NCI-H748 treated with DMSO at 0.1 percent for 48 hours (cell line): ENCODE measurements around the gene PTPN3.
A peak's percentile ranks its signal among the peaks of the same experiment; 100 is the strongest.

Source experiments
- DNase-seq: peaks from one replicate; lab custom pipeline; 2025; lab: John Stamatoyannopoulos, UW

The PTPN3 gene

DNA sequence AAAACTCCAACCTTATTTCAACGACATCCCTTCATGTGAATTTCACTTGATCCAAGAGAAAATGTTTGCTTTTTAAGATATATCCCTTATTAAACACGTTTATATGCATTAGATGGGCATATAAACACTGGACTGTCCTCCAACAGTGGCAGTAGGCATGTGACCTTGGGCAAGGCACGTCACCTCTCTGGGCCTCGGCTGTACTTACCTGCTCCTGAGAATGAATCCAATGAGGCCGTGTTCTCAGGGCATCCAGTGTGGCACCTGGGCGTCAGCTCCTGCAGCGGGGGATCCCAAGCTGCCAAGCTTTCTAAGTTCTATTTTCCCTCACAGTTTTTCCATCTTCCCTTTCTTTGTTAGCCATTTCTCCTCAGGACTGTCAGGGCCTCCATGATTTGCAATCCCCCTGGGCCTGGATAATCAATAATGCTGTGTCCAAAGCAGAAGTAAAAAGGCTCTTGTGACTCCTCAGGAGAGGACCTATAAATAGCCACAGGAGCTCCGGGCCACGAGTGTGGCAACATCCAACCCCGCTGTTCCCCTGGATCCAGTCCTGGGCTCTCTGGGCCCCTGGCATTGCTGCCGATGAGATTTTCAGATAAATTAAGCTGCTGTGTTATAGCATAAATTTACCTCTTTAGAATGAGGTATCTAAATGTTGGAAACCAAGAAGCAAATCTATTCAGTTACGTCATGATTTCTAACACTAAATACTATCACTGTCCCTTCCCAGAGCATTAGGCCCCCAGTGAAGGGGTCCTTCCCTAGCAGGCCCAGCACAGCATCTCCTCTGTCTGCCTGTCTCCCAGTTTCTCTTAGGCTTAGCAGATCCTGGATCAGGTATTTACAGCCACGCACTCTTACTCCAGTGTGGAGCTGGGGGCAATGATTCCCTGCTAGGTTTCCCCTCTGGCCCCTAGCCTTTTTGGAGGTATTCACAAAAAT, 76.8 kb downstream of the PTPN3 start:
- DNase-seq = no peak

DNA sequence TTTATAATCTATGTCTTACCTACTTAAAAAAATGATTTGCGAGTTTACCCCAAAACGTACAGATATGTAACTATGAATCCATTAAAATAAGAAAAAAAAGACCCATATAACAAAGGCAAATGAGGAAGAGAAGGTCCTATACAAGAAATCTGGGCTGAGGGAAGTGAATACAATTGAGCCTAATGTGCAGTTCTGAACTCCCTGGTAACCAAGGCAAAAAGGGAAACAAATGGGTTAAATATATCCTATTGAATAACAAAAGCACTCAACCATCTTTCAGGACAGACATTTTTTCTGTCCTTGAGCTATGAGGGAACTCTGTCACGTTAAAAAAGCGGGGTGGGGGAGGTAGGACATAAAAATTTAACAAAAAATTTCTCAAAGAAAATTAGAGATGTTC, 78.6 kb downstream of the PTPN3 start:
- no peak for DNase-seq

DNA sequence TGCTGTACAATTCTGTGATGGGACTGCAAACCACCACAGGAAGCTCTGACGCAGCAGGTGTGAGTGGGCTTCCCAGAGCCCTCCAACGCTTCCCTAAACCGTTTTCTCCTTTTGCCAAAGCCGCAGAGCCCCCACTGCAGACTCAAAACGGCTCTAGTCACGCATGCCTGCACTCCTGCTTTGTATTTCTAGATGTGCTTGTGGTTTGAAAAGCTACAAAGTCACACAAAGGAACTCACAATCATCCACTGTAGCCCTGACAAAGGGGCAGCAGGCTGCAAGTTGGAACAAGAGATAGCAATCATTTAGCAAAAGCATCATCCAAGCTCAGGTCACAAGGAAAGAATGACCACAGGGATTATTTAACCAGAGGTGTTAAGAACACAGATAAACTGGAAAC, 79.3 kb downstream of the PTPN3 start:
- no peak for DNase-seq

DNA sequence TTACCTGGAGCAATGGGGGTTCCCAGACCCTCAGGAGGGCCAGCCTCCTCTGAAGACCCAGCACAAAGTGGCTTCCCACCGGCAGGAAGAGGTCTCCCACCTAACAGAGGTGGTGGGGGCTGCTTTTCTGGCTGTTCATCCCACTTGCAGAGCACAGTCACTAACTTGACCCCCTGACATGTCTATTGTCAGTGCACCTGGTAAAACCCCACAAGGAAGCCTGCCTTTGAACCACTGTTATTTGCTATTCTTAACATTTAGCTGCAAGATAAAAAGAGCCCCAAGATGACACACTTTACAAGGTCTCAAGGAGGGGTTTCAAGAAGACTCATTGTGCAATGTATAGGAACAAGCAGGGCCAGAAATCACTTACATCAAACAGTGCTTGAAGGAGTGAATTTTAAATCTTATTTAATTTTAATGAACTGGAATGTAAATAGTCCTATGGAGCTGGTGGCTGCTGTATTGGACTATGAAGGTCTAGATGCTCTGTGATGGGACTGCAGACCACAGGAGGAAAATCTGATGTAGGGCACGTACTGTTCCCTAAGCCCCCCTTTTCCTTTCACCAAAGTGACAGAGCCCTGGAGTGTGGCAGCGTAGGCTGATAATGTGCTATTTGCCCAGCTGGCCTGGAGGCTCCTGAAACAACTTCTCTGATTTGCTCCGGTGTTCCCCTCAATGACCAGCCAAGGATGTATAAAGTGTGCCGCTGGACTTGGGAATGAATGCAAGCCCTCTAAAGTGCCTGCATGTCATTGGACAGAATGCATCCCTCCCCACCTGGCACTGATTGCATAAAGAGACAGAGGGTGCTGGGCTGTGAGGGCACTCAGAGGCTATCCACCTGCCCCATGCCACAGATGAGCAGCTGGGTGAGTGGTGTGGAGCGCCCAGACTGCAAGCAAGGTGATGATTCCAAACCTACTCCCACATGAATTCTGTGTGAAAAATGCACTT, 80.2 kb downstream of the PTPN3 start:
- no peak for DNase-seq

DNA sequence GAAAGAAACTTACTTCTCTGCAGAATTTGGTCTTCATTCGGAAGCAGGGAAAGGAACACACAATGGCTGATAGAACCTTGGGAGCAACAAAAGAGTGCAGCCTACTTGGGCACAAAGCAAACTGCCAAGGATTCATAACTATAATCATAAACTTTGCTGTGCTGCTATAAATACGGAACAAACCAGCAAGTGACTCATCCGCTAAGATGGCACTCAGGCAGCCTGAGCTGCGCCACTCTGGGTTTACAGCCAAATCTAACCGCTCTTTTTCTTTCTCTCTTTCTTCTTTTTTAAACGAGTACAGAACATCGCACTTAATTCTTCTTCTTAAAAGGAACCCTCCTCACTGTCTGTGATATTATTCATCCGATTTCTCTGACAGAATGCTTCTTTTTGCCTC, 81.1 kb downstream of the PTPN3 start:
- no peak for DNase-seq

DNA sequence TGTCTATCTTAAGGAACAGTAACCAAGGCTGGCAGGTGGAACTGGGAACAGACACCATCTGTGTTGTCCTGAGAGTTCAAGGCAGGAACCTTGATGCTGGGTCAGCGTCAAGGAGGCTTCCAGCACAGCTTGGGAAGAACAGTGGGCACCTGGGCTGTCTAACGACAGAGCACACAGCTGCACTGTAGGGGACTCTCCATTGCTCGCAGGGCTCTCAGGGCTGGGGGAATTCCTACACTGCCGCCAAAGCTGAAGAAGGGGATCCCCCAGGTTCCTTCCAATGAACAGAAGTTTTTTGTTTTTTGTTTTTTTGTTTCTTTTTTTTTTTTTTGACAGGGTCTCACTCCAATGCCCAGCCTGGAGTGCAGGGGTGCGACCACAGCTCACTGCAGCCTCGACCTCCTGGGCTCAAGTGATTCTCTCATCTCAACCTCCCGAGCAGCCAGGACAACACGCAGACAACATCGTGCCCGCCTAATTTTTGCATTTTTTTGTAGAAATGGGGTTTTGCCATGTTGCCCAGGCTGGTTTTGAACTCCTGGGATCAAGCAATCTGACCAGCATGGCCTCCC, 81.9 kb downstream of the PTPN3 start:
- no peak for DNase-seq

DNA sequence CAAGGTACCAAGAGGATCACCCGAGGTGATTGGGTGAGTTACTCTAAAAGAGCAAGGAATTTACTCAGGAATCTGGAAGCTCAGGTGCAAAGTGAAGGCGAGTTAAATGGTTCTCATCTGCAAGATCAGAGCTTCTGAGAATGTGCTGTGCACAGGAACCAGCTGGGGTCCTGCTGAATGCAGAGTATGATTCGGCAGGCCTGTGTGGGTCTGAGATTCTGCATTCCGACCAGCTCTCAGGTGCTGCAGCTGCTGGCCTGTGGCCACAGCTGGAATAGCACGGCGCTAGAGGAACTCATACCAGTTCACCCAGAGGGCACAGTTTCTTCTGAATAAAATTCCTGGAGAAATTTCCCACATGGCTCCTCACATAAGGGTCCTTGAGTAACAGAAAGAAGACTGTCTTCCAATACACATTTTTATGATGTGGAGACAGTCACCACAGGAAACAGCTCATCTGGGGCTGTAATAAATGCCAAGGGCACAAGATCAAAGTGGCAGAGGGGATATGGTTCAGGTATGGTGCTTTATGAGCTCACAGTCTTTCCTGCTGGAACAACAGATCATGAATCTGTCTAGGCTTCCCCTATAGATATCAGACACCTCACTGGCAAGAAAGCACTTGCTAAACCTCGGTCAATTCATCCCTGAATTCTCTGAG, 83.9 kb downstream of the PTPN3 start:
- no peak for DNase-seq

DNA sequence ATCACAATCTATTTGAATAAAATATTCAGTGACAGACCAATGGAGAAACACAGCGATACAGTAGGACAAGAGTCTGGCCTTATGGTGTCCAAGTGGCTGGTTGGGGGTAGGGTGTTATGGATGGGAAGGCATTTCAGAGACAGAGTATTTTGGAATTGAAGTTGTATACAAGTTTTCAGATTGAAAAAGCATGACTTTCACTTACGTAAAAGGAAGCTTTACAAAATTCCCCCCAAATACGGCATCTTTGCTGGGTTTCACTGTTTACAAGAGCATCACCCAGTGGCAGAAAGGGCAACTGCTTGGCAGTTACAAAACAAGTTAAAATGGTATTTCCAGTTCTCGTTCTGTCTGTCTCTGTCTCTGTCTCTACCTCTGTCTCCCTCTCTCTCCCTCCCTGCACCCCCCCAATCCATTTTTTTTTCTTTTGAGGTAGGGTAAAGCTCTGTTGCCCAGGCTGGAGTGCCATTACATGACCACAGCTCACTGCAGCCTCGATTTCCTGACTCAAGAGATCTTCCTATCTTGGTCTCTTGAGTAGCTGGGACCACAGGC, 86.2 kb downstream of the PTPN3 start:
- DNase-seq = no peak

DNA sequence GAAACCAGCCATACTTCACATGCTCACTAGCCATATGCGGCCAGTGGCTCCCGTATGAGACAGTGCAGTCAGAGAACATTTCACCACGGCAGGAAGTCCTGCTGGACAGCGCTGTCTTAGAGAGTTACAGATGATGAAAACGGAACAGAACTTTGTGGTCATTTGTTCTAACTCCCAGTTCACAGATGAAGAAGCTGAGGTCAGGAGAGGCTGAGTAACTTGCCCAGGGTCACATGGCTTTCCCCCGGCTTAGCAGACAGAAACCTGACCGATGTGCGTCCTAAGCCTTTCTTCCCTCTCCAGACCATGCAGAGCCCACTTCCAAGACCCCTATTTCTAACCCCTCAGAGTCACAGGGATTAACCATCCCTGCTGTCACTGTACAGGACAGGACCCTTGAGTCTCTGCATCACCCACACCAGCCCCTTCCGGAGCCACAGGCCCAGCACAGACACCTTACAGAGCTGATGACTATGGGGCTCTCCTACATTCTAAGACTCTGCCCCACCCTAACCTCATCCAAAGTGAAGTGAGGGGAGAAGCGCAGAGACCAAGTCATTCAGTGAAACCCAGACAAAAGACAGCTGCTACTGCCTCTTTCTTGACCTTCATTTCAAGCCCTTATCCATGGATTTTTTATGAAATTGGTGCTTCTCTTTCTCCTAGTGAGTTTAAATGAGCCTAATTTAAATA, 86.9 kb downstream of the PTPN3 start:
- no peak for DNase-seq

DNA sequence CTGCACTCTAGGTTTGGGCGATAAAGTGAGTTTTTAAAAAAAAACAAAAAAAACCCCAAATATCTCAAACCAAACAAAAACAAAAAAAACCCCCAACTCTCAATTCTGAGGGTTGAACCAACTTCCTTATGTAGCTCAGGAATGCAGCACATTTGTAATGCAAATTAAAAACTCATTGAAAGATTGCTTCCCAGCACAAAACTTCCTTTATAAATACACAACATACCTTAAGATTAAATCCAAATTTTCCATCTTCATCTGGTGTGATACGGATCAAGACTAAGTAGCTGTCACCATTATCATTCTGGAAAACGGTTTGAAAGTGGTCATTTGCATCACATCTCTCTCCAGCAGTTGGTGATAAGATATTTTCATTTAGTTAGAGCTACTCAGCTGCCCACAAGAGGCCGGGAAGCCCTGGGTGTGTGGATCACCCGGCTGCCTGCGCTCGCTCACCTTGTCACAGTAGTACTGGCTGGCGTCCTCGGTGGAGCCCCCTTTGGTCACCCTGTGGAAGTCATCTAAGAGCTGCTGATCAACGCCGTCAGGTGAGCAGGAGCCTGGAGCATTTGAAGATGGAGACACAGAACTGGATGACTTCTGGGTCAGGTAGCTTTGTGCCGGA, 88.2 kb downstream of the PTPN3 start:
- no peak for DNase-seq

DNA sequence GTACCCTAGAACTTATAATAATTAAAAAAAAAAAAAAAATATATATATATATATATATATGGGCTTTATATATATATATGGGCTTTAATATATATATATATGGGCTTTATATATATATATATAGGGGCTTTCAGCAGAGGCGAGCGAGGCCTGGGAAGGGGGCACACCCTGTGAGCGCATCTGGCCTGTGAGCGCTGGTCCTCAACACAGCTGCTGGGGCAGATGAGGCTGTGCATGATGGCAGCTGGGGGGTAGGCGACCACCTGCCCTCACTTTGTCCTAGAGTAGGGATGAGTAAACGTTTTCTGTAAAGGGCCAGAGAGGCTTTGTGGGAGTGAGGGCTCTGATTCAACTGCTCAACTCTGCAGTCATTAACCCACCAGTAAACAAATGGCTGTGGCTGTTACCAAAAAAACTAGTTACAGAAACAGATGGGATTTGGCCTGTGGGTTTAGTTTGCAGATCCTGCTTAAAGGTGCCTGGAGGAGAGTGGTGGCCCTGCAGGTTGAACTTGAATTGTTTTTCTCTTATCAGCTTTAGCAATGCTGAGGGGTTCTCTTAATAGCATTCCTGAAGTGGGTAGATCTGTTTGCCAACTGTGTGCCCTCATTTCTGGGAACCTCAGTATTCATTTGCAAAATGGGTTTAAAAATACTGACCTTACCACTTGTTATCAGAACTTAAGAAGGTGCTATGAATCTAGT, 89.2 kb downstream of the PTPN3 start:
- DNase-seq = no peak

DNA sequence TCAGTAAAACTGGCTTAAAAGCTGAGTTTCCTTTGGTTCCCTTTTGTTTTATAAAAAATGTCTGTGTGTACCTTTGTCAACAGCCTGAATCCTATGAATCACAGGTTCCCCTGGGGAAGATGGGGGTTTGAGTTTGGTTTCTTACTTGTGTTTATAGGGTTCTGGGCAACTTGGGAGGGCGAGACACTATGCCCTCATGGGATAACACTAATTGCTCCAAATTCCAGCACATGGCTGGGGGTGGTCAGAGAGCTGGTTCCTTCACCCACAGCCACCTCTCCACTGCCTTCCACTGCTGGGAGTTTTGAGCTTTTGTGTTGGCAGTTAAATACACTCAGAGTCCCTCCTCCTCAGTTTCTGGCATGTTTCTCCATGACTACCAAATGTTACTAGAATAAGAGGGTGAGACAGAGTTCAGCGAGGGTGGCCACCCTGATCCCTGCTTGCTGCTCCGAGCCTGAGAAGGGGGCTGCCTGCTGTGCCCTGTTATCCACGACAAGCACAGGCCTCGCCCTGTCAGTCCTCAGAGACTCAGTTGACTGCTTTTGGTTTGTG, 94.3 kb downstream of the PTPN3 start:
- DNase-seq = no peak

DNA sequence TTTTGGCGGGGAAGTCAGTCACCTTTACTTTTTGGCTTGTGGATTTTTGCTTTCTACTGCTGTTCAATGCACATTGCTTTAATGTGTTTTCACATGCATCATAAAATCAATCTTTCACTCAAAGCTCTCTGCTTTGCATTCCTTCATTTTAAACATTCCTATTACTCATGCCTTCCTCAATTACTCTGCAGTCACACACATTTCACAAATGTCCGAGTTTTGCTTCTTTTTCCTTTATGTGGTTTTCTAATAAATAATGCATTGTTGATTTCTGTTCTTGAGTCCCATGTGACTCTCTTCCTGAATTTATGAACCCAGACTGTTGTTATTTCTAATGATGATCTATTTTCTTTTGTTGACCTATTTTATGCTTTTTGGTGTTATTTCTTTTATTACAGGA, 95.0 kb downstream of the PTPN3 start:
- DNase-seq = no peak

DNA sequence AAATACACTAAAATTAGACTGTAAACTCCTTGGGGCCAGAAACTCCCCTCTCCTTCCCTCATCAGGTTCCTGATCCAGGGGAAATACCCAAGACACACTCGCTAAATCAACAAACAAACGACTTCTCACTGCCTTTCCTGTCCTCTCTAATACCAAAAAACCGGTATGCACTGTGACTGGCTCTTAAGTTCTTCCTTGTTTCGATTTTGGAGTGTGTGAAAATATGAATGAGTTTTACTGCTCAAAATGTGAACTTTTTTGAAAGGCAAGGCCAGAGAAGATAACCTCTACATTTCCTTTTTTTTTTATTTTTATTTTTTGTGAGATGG, 96.2 kb downstream of the PTPN3 start:
- no peak for DNase-seq

DNA sequence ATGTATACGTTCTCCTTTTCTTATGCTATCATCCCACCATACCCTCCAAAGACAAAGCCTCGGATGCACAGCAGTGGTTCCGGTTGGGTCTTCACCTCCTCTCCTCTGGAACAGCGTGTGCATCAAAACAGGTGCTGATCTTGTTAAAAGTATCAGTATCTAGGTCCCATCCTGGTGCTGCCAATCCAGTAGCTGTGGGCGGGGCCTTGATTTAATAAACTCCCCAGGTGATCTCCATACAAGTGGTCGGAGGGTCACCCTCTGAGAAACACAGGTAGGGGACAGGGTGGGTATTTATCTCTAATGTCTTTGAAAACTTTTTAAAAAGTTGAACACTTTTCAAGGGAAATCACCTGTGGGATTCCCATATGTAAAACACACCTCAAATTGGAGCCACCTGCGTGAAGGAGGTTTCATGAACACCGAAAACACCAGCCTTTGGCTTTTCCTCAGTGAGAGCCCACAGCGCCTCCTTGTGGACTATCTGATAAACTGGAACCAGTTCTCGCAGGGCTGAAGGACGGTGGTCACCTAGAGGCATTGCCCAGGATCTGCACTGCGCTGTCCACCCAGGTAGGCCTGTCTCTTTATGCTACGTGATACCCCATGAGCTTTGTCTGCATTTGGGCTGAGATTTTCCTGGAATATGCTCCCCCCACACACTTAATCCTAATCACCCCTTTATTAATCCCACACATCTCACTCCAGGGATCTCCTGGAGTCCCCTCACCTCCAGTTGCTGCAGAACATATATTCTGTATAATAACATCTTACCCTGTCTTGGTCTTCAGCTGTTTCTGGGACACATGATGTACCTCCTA, 96.7 kb downstream of the PTPN3 start:
- peak; percentile 34 for DNase-seq

DNA sequence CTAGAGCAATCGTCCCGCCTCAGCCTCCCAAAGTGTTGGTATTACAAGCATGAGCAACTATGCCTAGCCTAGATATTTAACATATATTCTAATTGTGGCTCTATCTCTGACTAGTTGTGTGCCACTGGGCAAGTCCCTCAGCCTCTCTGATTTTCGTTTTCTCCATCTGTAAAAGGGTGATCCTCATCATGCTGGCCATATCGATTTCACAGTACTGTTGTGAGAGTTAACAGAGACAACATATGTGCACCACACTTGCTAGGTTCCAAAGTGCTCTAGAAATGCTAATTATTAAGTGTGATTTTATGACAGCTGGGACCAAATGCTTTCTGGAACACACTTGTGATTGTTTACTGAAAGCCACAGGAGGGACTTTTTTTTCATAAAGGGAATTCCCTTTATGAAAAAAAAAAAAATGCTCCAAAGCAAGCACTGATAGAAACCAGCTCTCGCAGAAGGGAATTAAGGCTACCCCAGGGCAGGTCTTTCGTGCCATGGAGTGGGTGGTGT, 98.8 kb downstream of the PTPN3 start:
- DNase-seq = no peak

DNA sequence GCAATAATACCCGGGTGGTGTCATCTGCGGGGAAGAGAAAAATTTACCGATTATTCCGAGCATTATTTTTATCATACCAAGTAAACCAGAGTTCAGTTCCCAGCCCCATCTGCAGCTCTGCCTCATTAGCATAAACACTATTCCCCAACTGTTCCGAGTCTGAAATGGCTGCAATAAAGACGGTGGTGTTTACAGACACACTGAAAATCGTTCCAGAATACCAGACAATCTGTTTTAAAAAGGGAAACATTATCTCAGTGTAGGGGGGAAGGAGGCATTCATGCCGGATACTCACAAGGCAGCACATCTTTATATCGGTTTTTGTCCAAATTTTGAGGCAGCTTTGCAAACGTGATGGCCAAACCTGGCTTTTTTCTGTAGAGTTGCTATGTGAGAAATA, 106.9 kb downstream of the PTPN3 start:
- DNase-seq = no peak

DNA sequence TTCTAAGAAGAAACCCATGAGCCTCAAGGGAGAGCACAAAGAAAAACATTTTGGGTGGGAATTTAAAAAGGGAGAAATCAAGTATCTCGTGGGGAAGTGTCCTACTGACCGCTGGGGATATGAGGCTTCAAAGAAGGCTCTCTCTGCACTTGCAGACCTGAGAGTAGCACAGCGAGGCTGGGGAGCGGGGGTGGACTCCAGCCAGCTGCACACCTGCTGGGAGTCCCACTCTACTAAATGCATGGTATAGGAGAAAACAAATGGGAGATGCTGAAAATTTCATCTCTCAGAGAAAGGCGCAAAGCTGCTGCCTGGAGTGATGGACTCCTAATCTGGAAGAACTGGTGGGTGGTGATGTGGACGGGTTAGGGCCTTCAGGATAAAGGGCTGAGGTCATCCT, 110.3 kb downstream of the PTPN3 start:
- no peak for DNase-seq

DNA sequence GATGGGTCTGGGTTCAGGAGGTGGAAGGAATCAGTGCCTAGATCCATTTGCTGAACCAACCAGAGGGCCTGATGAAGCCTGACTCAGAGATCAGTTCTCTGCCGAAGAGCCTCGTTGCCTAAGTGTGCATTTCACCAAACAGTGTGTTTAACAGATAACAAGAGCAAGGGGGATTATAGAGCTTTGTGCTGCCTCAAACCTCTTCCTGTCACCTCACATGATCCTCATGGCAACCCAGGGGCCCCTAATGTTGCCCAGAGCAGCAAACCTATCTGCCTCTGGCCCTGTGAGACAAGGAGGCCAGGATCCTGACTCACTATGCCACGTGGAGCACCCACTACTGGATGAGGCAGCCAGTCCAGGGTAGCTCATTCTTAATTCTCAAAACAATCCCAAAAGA, 110.9 kb downstream of the PTPN3 start:
- no peak for DNase-seq
